NOMO-1 (cell line): ENCODE measurements around the gene KHDC4.

Source experiments
- DNase-seq, 2 experiments: peaks; one replicate each; lab custom pipeline; 2025; ENCODE audit not compliant: unreplicated experiment in 2 of 2; lab: John Stamatoyannopoulos, UW

Gene KHDC4

DNA sequence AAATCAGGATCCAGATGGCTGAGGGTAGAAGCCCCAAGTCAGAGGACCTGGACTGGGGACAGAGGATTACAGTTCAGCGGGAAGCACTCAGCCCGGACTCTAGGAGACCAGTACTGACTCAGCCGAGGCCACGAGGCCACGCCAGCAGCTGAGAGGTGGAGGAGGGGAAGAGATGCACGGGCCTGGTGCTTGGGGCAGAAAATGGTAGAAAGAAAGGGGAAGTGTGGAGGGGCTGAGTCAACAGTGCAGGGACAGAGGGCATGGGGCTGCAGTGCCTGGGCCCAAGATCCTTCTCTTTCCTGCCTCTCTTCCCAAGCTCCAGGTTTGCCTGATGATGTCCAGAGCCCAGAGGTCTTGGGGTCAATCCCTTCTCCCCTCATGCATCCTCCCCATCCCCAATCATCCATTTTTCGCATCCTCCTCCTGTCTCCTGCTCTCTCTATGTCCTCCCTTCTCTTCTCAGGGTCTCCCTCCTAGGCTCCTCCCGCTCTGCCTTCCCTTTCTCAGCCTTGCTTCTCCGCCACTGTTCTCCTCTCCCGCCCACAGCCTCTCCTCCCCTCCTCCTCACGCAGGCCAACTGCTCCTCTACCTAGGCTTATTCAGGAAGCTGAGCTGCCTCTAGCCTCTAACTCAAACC, 36.4 kb upstream of the KHDC4 start:
- peak; percentile 94 to 97 for DNase-seq

DNA sequence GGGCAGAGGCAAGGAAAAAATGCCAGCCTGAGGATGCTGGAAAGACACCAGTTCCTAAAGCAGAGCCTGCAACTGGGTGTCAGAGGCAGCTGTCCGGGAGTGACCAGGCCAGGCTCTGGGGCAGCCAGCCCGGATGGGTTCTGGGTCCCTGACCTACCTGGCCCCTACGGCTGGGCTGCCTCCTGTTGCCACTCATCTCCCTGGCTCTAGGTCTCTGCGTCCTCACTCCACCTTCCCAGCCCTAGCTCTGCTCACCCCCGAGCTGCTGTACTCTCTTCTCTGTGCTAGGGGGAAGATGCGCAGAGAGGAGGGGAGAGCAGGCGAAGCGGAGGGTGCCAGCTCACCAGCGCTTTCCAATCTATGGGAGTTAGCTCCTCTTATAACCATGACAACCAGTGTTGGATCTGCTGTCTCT, 35.2 kb upstream of the KHDC4 start:
- no peak for DNase-seq

DNA sequence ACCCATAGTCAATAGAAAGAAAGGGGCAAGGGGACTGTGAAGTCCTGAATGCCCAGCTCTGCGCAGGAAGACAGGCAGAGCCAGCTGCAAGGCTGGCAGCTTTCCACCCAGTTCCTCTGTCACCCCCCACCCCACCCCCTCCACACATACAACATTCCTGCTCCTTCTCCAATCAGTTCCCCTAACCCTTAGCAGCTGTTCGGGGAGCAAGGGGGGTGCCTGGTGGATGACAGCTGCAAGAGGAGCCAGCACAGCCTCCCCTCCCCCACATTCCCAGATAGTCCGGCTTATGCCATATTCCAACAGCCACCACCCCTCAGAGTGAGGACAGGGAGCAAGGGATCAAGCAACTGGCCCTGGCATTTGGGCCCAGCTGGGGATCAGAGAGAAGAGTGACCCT, 34.5 kb upstream of the KHDC4 start:
- no peak for DNase-seq

DNA sequence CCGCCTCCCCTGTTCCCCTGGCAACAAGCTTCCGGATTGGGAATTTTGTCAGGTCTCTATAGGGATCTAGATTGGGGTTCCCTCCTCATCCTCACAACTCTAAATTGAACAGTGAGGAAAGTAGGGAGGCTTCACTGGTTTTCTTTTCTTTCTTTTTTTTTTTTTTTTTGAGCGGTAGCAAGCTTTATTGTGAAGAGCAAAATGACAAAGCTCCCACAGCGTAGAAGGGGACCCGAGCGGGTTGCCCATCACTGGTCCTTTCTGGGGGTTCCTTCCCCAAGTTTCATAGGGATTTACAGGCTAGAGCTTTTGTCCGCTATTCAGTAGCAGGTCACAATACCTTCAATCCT, 33.8 kb upstream of the KHDC4 start:
- DNase-seq: no peak

DNA sequence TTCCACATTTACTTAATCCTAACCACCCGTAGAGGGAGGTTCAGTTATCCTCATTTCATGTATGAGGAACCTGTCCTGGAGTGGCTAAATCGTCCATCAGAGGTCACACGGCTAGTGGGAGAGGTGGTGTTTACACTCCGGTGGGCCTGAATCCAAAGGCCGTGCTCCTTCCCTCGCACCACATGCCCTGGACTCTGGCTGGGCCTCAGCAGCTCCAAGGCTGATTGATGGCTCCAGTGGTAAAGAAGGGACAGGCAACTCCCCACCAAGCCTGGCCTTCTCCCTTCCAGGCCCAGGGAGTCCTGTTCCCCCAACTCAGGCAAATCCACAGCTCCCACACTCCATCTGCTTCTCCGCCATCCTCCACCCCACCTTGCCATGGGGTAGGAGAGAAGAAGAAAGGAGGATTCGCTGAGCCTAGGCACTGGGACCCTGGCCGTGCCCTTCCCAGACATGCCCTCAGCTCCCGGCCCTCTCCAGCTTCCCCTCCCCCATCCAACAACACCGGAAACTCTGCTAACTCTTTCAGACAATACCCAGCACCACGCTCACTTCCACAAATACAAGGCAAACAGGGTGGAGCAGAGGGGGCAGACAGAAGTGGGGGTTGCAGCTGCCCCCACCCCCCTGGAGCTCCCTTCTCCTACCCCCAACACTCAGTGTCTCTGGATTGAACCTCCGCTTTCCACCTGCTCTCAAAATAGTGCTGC, 33.3 kb upstream of the KHDC4 start:
- DNase-seq: peak; percentile 43 to 48

DNA sequence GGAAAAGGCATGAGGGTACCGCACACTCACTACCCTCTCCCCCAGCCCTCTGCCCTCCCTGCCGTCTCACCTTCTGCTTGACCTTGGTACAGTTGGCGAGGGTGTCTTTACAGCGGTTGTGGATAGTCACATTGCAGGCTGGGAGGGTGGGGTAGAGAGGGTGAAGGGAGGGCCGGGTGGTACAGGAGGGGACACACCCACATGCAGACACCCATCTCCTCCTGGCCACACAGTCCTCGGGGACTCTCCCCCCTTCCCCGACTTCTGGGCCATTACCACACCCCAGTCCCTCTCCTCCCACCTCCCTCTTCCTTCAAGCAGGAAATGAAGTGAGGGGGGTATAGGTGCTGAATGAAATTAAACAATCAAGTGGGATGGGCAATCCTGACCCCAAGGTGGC, 32.5 kb upstream of the KHDC4 start:
- DNase-seq: no peak

DNA sequence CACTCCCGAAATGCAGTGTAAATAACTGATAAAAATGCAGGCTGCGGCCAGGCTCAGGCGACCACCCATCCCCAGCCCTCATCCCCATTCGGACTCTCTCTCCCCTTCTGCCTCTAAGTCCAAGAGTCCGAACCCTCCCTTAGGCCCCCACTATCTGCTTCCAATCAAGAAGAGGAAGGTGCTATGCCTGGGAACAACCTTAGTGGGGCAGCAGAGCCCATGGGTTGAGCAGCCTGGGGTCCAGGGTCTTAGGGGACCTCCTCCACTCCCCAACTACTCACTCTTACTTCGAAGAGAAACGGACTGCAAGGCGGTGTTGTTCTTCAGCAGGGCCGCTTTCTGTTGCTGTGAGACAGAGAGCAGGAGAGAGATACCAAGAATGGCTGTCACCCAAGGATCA, 31.9 kb upstream of the KHDC4 start:
- DNase-seq: no peak

DNA sequence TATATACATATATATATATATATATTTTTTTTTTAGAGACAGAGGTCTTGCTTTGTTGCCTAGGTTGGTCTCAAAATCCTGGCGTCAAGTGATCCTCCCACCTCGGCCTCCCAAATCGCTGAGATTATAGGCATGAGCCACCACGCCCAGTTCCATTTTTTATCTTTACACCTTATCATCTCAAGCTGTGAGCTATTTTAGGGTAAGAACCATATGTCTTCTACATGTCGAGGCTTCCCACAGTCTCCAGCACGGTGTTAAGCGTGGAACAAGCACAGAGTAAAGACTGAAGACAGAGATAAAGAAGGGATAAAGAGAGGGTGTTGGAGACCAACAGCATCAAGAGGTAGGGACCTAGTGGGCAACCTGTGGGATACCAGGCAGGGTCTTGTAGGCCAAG, 30.0 kb upstream of the KHDC4 start:
- DNase-seq: no peak

DNA sequence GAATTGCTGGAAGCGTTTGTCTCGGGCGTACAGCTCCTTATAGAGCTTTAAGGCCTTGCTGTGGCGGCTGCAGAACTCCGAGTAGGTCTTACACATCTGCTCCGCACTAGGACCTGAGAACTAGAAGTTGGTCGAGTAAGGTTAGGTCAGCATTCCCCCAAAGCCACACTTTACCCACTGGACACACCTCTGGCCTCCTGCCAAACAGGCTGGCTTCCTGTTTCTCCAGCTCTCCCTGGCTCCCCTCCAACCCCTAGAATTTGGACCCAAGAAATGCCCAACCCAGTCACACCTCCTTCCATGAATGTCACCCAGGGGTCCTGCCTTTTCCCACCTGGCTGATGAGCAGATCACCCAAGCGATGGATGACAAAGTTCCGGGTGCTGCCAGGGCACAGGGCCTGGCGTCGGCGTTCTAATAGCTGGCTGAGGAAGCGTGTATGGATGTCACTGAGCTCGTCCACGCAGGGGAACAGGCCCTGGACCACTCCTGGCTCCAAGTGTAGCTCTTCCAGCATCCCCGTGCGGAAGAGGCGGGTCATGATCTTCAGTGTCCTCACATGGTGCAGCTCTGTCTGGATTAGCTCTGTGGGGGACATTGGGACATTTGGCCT, 28.5 kb upstream of the KHDC4 start:
- DNase-seq: no peak

DNA sequence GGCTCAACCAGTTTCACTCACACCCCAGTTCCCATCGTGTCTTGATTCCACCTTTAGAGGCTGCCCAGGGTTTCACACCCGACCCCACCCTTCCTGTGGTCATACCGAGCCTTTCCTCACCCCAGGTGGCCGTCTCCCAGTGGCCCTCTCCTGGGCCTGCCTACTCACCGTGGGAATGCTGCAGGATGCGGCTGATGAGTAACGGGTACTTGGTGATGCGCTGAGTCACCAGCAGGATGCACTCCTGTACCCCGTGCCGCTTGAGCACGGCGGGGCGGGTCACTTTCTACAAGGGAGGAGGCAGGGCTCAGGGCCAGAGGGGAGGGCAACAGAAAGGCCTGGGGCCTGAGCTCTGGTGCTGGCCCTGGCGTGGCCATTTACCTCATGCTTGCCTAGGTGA, 27.7 kb upstream of the KHDC4 start:
- DNase-seq: no peak

DNA sequence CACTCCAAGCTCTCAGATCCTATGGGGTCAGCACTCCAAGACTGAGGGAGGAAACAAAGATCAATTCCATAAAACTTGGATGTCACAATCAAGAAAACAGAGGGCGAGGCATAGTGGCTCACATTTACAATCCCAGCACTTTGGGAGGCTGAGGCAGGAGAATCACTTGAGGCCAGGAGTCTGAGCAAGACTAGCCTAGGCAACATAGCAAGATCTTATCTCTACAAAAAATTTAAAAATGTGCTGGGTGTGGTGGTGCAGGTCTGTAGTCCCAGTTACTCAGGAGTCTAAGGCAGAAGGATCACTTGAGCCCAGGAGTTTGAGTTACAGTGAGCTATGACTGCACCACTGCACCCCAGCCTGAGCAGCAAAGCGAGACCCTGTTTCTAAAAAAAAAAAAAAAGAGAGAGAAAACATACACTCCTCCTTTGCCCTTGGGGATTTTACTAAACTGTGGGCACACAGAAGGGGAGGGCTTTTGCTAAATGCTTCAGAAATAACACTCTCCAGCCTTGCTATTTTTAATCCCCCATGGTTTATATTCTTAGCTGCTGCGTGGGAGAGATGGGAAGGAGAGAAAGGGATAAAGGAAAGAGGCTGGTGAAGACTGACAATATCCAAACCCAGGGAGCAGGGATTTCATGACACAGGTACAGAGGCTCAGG, 26.0 kb upstream of the KHDC4 start:
- no peak for DNase-seq

DNA sequence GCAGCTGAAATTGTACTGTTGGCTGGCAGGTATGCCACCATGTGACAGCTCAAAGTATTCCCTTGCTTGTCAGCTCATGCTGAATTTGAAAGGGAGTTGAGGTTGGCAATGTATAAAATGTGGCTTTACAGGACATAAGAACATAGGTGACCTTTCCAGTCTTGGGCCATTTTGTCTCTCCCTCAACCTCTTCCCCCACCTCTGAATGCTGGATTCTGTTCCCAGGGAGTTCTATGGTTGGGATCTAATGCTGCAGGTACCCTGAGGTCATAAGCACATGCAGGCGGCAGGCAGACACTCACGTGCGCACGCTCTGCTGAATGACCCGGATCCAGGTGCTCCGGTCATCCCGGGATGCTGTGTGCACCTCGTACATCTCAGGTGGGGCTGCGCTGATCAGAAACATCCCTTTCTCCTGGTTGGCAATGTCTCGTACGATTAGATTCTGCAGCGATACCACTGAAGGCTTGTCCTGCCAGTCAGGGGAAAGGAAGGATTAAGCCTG, 23.2 kb upstream of the KHDC4 start:
- DNase-seq: no peak

DNA sequence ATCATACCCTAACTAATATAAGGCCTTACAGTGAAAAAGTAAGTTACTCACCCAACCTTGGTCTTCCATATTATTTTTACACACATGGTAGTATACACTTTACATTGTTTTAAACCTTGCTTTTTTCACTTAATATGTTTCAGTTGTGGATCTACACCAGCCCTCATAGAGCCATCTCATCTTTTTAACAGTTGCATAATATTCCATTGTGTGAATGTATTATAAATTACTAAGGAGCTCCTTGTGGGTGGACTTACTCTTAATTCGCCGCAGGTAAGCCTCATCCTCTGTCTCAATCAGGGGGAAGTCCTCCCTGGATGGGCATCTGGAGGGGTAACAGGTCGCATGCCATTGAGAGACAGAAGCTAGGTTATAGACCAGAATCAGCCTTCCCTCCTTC, 20.4 kb upstream of the KHDC4 start:
- no peak for DNase-seq

DNA sequence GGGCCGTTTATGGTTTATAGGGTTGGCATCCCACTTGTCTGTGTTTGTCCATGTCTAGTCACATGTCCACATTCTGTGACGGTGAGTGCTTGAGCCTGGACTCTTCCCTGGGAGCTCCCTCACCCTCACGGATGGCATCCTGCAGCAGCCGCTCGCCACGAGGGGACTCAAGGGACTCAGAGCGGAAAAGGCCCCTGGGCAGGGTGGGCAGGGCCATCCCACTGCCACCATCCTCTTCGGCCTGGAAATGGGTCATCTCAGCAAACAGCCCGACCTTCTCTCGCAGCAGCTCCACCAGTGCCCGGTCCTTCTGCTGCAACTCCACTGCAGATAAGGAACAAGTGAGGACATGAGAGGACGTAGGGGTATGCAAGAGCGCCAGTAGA, 18.3 kb upstream of the KHDC4 start:
- DNase-seq: no peak

DNA sequence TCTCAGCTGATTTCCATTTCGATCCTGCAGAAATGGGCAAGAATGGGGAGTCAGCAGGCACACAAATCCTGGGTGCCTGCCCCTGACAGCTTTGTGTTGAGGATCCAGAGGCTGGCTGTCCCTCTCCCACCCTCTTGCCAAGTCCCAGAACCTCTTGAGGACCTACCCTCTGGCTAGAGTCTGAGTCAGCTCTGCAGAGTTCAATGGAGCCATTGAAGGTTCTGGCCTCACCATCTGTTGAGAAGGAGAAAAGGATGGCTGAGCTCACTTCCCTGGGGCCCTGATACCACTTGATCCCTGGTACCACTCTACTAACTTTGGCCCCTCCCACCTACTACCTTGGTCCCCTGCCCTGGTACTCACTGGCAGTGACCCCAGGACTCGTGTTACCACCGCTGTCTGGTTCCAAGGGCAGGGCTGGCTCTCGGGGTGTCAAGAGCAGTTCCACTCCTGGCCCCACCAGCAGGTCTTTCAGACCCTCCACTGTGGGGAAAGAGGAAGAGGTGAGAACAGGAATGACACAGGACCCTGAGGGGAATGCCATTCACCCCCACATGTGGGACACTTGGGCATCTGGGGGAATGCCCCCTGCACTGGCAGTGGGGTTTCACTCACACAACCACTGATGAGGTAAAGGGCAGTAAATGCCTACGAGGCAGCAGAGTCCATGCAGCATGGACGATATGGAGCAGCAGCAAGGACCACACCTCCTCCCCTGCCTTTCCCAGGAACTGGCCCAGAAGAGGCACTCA, 17.7 kb upstream of the KHDC4 start:
- DNase-seq: no peak

DNA sequence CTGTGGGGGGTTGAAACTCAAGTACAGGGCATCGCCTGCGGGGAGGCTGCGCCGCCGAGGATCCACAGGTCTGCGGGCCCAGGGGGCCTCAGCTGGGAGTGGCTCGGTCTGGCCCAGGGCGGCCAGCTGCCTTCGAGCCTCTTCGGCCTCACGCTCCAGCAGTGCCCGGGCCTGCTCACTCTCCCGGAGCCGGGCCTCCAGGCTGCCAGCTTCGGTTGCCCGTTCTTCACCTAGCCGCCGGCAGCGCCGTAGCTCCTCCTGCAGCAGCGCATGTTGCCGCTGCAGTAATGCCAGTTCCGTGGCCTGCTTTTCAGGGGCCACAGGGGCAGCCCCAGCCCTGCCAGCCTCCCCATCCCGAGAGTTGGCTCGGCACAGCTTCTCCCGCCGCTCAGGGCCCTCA, 16.6 kb upstream of the KHDC4 start:
- DNase-seq: no peak

DNA sequence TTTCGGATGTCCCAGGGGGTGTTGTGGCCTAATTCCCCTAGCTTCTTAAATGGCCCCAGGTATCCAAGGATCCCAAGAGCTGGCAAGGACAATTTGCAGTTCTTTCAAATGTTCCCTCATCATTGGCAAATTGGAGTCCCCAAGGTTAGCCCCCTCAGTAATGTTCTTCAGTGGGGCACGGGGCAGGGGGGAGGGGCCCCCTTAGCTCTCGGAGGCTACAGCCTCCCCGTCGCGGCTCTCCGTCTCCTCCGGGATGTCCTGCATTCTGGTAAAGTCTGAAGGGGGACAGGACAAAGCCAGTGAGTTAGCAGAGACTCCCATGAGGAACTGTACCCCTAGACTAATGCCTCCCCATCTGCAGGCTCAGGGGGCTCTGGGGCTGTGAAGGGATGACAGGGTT, 13.5 kb upstream of the KHDC4 start:
- no peak for DNase-seq

DNA sequence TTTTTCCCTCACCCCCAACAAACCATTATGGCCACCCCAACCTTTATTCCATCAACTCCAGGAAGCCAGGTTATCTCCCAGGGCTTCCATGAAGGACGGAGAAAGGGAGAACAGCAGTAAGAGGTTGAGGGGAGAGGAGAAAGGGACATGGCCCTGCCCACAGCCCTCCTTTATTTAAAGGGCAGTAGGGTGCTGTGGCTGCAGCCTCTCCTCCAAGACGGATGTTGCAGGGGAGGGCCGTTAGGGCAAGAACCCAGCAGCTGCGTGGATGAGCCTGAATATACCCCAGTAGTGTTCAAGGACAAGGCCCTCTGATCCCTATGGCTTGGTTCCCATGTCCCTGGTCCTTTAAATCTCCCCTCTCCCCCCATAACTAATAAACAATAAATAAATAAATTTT, 13.1 kb upstream of the KHDC4 start:
- no peak for DNase-seq

DNA sequence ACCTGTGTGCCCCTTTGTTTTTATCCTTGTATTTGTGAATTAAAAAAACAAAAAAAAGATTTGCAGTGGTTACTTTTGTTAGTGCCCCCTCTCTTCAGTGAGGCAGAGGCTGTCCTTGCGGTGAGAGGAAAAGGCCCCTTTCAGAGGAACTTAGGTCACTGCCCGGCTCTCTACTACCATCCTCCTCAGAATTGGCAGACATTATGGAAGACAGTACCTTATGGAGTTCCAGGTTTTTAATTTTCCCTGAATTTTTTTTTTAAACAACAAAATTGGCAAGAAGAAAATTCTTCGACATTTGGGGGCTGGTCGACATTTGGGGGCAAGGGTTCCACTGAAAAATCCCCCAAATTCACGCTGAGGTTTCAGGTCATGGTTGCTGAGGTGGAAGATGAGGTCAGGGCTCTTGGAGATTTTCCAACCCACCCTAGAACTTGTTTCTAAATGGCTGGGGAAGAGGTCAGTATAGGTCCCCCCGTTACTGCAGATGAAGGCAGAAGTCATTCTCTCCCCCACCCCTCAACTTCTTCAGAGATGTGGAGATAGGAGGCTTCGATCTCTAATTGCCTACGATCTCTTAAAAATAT, 12.5 kb upstream of the KHDC4 start:
- no peak for DNase-seq

DNA sequence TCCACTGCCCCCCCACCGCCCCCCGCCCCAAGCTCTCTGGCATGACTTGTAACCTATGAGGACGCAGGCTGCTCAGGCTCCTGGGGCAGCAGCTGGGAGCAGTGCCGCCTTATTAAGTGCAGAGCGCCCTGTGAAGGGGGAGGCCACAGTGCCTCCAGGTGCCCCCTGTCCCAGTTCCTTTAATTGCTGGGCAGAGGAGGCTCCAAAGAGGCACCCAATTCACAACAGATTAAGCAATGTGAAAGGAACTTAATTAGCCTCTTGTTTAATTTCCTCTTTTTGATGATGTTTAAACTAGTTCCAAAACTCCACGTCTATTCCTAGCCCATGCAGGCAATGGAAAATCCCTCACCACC, 10.2 kb upstream of the KHDC4 start:
- DNase-seq: peak; percentile 48 to 81
